GM12878 (cell line): Measurements from ENCODE around the gene MYOM3. TPM values are rescaled to one million over a fixed set of nuclear protein-coding genes. Genes with fewer than 3 reads are reported as not detected.

Experiments used
- ATAC-seq: fragments of 200-7000 bp; cut with Tn5 transposase; 3 replicates; pipeline ENCODE4 v1.9.1; 2020; ENCODE audit warnings: mild to moderate bottlenecking, moderate library complexity
- BruUV-seq: library from RNA; stranded (reverse); fragments of 400-500 nt; replicated peaks from 2 replicates; lab custom pipeline; 2021; lab: Mats Ljungman, UMichigan
- CTCF ChIA-PET: fragments of 300-600 bp; sonication (Branson Sonifier 250); formaldehyde crosslinking; extraction: SDS; loops from one replicate; lab custom pipeline; 2021; ENCODE audit warnings: inconsistent platforms; lab: Yijun Ruan, JAX
- POLR2A ChIA-PET: fragments of 350-600 bp; formaldehyde crosslinking; extraction: SDS; loops from one replicate; lab custom pipeline; 2021; ENCODE audit warnings: inconsistent platforms; lab: Charles Lee
- RAD21 ChIA-PET: fragments of 300-600 bp; sonication (Branson Sonifier 250); formaldehyde crosslinking; loops from one replicate; lab custom pipeline; 2023; ENCODE audit warnings: antibody characterized with exemption; ENCODE audit not compliant: unreplicated experiment; lab: Charles Lee
- SMC1A ChIA-PET: fragments of 300-600 bp; sonication (Branson Sonifier 250); formaldehyde crosslinking; loops from one replicate; lab custom pipeline; 2023; ENCODE audit not compliant: unreplicated experiment, uncharacterized antibody; lab: Charles Lee
- DNase-seq: peaks from one replicate; pipeline ENCODE4 v3.0.0-alpha.2; 2011; ENCODE audit warnings: low read depth, low spot score
- FAIRE-seq: peaks from 3 replicates; lab custom pipeline; 2011; peaks lifted over from hg19 to GRCh38; lab: Jason Lieb, UNC
- H2AFZ ChIP-seq: 2 replicates; pipeline ENCODE4 v1.6.0; 2011; ENCODE audit warnings: low read depth, low read length, control low read depth; ENCODE audit not compliant: control insufficient read depth
- H3K27ac ChIP-seq: 2 replicates; pipeline ENCODE4 v1.5.1; 2011; ENCODE audit warnings: control low read depth; ENCODE audit not compliant: control insufficient read depth, insufficient read depth
- H3K27me3 ChIP-seq, 2 experiments: replicated peaks in 1 of 2; 2 replicates each; pipeline versions ENCODE4 v1.6.0 to v1.6.1; 2011; ENCODE audit warnings: low read length in 1 of 2; ENCODE audit not compliant: control insufficient read depth in 2 of 2, insufficient read depth in 2 of 2
- H3K36me3 ChIP-seq, 2 experiments: 2 replicates each; pipeline ENCODE4 v1.5.1; 2011; ENCODE audit warnings: low read length in 1 of 2; ENCODE audit not compliant: control insufficient read depth in 2 of 2, insufficient read depth in 2 of 2
- H3K4me1 ChIP-seq: 2 replicates; pipeline ENCODE4 v1.6.1; 2011; ENCODE audit warnings: mild to moderate bottlenecking, low read length, moderate library complexity, mixed read lengths; ENCODE audit not compliant: control insufficient read depth, insufficient read depth
- H3K4me2 ChIP-seq: 2 replicates; pipeline ENCODE4 v1.6.0; 2011; ENCODE audit warnings: control low read depth; ENCODE audit not compliant: control insufficient read depth, insufficient read depth
- H3K4me3 ChIP-seq: fragments of 200-600 bp; sonication (generic); 2 replicates; pipeline ENCODE4 v1.5.1; 2016
- H3K79me2 ChIP-seq: 2 replicates; pipeline ENCODE4 v1.6.0; 2011; ENCODE audit warnings: low read length; ENCODE audit not compliant: control insufficient read depth, insufficient read depth
- H3K9ac ChIP-seq: 2 replicates; pipeline ENCODE4 v1.8.0; 2011; ENCODE audit warnings: low read length, control low read depth, mixed read lengths; ENCODE audit not compliant: control insufficient read depth, insufficient read depth
- H3K9me3 ChIP-seq: replicated peaks from 3 replicates; pipeline ENCODE4 v1.5.1; 2011; ENCODE audit warnings: mild to moderate bottlenecking, low read length; ENCODE audit not compliant: control insufficient read depth, insufficient read depth
- H4K20me1 ChIP-seq: 2 replicates; pipeline ENCODE4 v1.6.0; 2011; ENCODE audit not compliant: control insufficient read depth, insufficient read depth
- ATF2 ChIP-seq: IDR thresholded peaks from 2 replicates; pipeline ENCODE4 v1.6.1; 2012; ENCODE audit warnings: low read length, inconsistent platforms
- BCL3 ChIP-seq: IDR thresholded peaks from 2 replicates; pipeline ENCODE4 v1.6.1; 2011; ENCODE audit warnings: borderline replicate concordance, low read depth, mild to moderate bottlenecking, moderate library complexity, low read length; ENCODE audit not compliant: insufficient read depth, poor library complexity, severe bottlenecking
- CBX3 ChIP-seq: fragments of 200-600 bp; sonication (generic); IDR thresholded peaks from 2 replicates; pipeline ENCODE4 v1.6.1; 2016; ENCODE audit warnings: low read depth, borderline replicate concordance
- CBX5 ChIP-seq: sonication (generic); IDR thresholded peaks from 2 replicates; pipeline ENCODE4 v1.6.1; 2016; ENCODE audit warnings: low read depth, moderate library complexity, mild to moderate bottlenecking, inconsistent platforms
- DPF2 ChIP-seq: fragments of 450-650 bp; IDR thresholded peaks from 2 replicates; pipeline ENCODE4 v1.6.1; 2017; ENCODE audit warnings: mild to moderate bottlenecking
- EED ChIP-seq: sonication (generic); IDR thresholded peaks from 2 replicates; pipeline ENCODE4 v1.6.1; 2016; ENCODE audit warnings: antibody characterized with exemption, low read depth
- GATAD2B ChIP-seq: fragments of 450-650 bp; conservative IDR thresholded peaks from 2 replicates; pipeline ENCODE4 v1.6.1; 2017; ENCODE audit warnings: low read depth, mild to moderate bottlenecking, moderate library complexity
- RBBP5 ChIP-seq: fragments of 200-600 bp; sonication (generic); conservative IDR thresholded peaks from 2 replicates; pipeline ENCODE4 v1.6.1; 2016
- ZNF274 ChIP-seq: IDR thresholded peaks from one replicate; pipeline ENCODE4 v1.8.0; 2011; ENCODE audit not compliant: insufficient read length, insufficient read depth
- WGBS: methylation state at CpG from one replicate; pipeline ENCODE4 v1.1.6; 2016; ENCODE audit warnings: low lambda C conversion rate; ENCODE audit not compliant: insufficient replicate concordance, insufficient coverage; ENCODE audit errors: missing lambda C conversion rate; 5-methylcytosine and 5-hydroxymethylcytosine counted together
- in situ Hi-C: fragments of 300-500 bp; cut with MboI; formaldehyde crosslinking; loops from 9 replicates; pipeline ENCODE4 v1.14.3; 2018; ENCODE audit warnings: mixed read lengths
- intact Hi-C: fragments of 100-400 bp; cut with micrococcal nuclease; formaldehyde crosslinking; loops from one replicate; pipeline ENCODE4 v1.14.2; 2022; ENCODE audit not compliant: unreplicated experiment
- polyA plus RNA-seq, 11 experiments: library from polyadenylated mRNA; depleted of rRNA in 4 of 11; unstranded in 6 of 11; stranded (reverse) in 5 of 11; fragments of >200 nt; fragmentation: Nextera tagmentation in 4 of 11; fragmentation: Illumina TruSeq in 1 of 11; extraction: Ambion mirVana in 4 of 11; extraction: Trizol in 1 of 11; gene quantifications; 1 replicate in 1 of 11; 2 replicates in 10 of 11; pipeline versions ENCODE4 v1.2.1 to v1.2.3, GENCODE V29; 2011 to 2016; ENCODE audit warnings: inconsistent platforms in 2 of 11, missing spikeins in 2 of 11, low read depth in 1 of 11
- total RNA-seq, 4 experiments: library from RNA; depleted of rRNA in 3 of 4; stranded (reverse); fragments of >200 nt in 3 of 4; fragmentation: Illumina TruSeq in 1 of 4; extraction: Trizol in 1 of 4; gene quantifications; 2 replicates each; pipeline versions ENCODE4 v1.2.1 to v1.2.3, GENCODE V29; 2013 to 2021
- TF ChIP-seq, protein P1 (sequence below): fragments of 450-650 bp; IDR thresholded peaks from 2 replicates; pipeline ENCODE4 v1.6.1; 2017; ENCODE audit warnings: low read depth, mild to moderate bottlenecking, moderate library complexity
- TF ChIP-seq, protein P2 (sequence below): fragments of 450-650 bp; IDR thresholded peaks from 2 replicates; pipeline ENCODE4 v1.6.1; 2018; ENCODE audit warnings: mild to moderate bottlenecking, low read depth, moderate library complexity; ENCODE audit not compliant: partially characterized antibody

Gene MYOM3
- total and polyA plus RNA-seq, 10 of the 15 experiments (the other 5 are each of a cell fraction or from before 2014, with no cell fraction given): 0.06 TPM; not detected in 9

GRCh38 chr1:24070821-24071393 lies 41.0 kb downstream of the MYOM3 start (continued):
- TF ChIP-seq ZNF274 (no peak), RBBP5 (no peak), CBX3 (no peak), EED (0 out of 2 replicates have a peak, but pooled peaks have one; percentile 18), GATAD2B (no peak)
- TF ChIP-seq, protein P1, sequence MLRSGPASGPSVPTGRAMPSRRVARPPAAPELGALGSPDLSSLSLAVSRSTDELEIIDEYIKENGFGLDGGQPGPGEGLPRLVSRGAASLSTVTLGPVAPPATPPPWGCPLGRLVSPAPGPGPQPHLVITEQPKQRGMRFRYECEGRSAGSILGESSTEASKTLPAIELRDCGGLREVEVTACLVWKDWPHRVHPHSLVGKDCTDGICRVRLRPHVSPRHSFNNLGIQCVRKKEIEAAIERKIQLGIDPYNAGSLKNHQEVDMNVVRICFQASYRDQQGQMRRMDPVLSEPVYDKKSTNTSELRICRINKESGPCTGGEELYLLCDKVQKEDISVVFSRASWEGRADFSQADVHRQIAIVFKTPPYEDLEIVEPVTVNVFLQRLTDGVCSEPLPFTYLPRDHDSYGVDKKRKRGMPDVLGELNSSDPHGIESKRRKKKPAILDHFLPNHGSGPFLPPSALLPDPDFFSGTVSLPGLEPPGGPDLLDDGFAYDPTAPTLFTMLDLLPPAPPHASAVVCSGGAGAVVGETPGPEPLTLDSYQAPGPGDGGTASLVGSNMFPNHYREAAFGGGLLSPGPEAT: no peak

DNA sequence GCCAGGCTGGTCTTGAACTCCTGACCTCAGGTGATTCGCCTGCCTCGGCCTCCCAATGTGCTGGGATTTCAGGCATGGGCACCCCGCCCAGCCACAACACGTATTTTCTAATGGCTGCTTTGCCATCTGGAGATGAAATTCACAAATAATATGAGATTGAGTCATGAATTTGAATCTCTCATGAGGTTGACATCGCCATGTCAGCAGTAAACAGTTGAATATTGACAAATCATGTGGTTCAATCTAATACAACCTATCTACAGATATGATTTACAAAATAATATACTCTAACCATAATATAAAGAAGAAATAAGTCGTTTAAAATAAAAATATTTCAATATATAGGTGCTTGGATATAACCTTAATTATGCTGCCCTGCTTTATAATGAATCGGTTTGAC lies 42.1 kb downstream of the MYOM3 start:
- ChIA-PET SMC1A (interaction anchor here (1.3 kb wide), 1 partner anchor 321 kb away, joined by 5 read pairs; no protein-coding TSS in a partner anchor), RAD21 (interaction anchor here (1.0 kb wide), 1 partner anchor 134 kb away, joined by 3 read pairs; no protein-coding TSS in a partner anchor), CTCF (interaction anchor here (0.5 to 3.0 kb wide), 5 partner anchors 94 to 322 kb away, joined by 3 to 15 read pairs (median 4); no protein-coding TSS in a partner anchor), POLR2A (no interaction called here)
- intact Hi-C loops (loop anchor here (5.0 kb wide), 2 partner anchors 82 to 322 kb away; no protein-coding TSS in a partner anchor), in situ Hi-C loops (no loop called here)
- no peaks in the 10 kb centered on the region for H3K79me2 ChIP-seq
- peaks cover 0 to 6% of the 10 kb centered on the region in 2 experiments; a peak in 2 of 4 replicates for H3K27me3 ChIP-seq
- no peaks in the 10 kb centered on the region for H3K4me1 ChIP-seq
- 42% methylated on average over 7 of the region's 7 CpGs for WGBS
- H3K27ac ChIP-seq: no peak overlapping the region
- H3K9me3 ChIP-seq: no peaks in the 10 kb centered on the region
- no peak for ATAC-seq
- FAIRE-seq: no peak
- DNase-seq: no peak
- no peaks in the 10 kb centered on the region for H3K36me3 ChIP-seq
- H3K4me3 ChIP-seq: no peak overlapping the region
- no peaks in the 10 kb centered on the region for H4K20me1 ChIP-seq
- no peak overlapping the region for H2AFZ ChIP-seq
- no TSS peak for BruUV-seq
- no peak overlapping the region for H3K9ac ChIP-seq
- no peak overlapping the region for H3K4me2 ChIP-seq
- TF ChIP-seq CBX5 (no peak), ATF2 (no peak), DPF2 (no peak), BCL3 (no peak)
- TF ChIP-seq, protein P2, sequence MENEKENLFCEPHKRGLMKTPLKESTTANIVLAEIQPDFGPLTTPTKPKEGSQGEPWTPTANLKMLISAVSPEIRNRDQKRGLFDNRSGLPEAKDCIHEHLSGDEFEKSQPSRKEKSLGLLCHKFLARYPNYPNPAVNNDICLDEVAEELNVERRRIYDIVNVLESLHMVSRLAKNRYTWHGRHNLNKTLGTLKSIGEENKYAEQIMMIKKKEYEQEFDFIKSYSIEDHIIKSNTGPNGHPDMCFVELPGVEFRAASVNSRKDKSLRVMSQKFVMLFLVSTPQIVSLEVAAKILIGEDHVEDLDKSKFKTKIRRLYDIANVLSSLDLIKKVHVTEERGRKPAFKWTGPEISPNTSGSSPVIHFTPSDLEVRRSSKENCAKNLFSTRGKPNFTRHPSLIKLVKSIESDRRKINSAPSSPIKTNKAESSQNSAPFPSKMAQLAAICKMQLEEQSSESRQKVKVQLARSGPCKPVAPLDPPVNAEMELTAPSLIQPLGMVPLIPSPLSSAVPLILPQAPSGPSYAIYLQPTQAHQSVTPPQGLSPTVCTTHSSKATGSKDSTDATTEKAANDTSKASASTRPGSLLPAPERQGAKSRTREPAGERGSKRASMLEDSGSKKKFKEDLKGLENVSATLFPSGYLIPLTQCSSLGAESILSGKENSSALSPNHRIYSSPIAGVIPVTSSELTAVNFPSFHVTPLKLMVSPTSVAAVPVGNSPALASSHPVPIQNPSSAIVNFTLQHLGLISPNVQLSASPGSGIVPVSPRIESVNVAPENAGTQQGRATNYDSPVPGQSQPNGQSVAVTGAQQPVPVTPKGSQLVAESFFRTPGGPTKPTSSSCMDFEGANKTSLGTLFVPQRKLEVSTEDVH: no peak
